Measurements from ENCODE around the gene NPB. TPM values are rescaled to one million over a fixed set of nuclear protein-coding genes. Genes with fewer than 3 reads are reported as not detected.

Gene NPB
- total and polyA plus RNA-seq, 4 experiments from 2014 or later, result 0.61 to 0.79 TPM; not detected in 2

DNA sequence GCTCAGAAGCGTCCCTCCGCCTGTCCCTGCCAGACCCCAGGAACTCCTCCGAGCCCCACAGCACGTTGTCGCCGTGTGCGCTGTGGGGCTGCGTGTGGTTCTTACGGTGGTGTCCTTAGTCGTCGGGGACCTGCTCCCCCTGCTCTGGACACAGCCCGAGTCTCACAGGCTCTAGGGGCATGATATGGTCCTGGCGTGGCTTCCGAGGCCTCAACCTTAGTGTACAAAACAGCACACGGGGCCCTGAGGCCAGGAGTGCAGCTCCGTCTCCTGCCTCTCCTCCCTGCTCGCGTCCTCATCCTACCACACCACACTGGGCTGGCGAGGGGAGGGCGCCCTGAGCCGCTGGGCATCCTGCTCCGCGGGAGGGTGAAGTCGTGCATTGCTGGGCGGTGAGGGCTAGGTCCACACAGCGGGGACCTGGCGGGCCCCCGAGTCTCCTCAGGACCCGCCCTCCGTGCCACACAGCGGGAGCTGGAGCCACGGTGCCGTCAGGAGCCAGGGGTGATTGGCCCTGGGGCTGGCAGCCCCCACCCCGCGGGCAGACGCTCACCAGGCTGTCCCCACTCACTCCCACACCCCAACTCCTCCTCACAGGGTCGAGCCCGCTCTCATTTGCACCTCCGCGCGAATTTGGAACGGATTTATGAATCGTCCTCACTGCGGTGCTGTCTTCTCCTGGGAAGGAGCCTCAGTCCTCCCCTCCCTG lies 26.7 kb downstream of the NPB start:
- H3K4me1 ChIP-seq (ENCODE audit: insufficient read depth, low read length), result peaks cover 41% of the 10 kb centered on the region
- H3K9me3 ChIP-seq (ENCODE audit: control insufficient read depth in 1 of 2, low read length in 2 of 2), result no peaks in the 10 kb centered on the region
- Mint-ChIP-seq H3K9me3 (no peaks in the 10 kb centered on the region), H3K4me3 (peak overlapping the region; percentile 20 to 75 (median 56)), H3K27ac (peak overlapping the region in 2 of 7 donors; percentile 62), H3K27me3 (peaks cover 0 to 6% of the 10 kb centered on the region in 2 donors), H3K36me3 (no peaks in the 10 kb centered on the region), H3K4me1 (peaks cover 10 to 27% (median 20%) of the 10 kb centered on the region in 4 donors)
- H3K27me3 ChIP-seq (ENCODE audit: insufficient read depth, low read length), result peaks cover 10% of the 10 kb centered on the region
- no peak for DNase-seq
- ChIA-PET POLR2A (ENCODE audit: partially characterized antibody) (interaction anchor here (0.9 to 4.2 kb wide), 6 partner anchors 9 to 95 kb away, joined by 3 to 40 read pairs (median 17); partner anchors contain the start of genes ALYREF, ANAPC11, ARHGDIA and MCRIP1), CTCF (ENCODE audit: partially characterized antibody) (interaction anchor here (0.6 kb wide), 1 partner anchor 336 kb away, joined by 3 read pairs; no protein-coding TSS in a partner anchor)
- H3K36me3 ChIP-seq (ENCODE audit: insufficient read depth, low read length), result no peaks in the 10 kb centered on the region
- H3K4me3 ChIP-seq (ENCODE audit: low read length in 2 of 2), result peak overlapping the region in 1 of 2 donors; percentile 45
- intact Hi-C loops (cut with micrococcal nuclease), result loop anchor here (1.0 to 10.0 kb wide), 2 partner anchors 9 to 834 kb away; partner anchors contain the start of gene PYCR1
- no peak overlapping the region for H3K27ac ChIP-seq (ENCODE audit: low read depth, low read length)

DNA sequence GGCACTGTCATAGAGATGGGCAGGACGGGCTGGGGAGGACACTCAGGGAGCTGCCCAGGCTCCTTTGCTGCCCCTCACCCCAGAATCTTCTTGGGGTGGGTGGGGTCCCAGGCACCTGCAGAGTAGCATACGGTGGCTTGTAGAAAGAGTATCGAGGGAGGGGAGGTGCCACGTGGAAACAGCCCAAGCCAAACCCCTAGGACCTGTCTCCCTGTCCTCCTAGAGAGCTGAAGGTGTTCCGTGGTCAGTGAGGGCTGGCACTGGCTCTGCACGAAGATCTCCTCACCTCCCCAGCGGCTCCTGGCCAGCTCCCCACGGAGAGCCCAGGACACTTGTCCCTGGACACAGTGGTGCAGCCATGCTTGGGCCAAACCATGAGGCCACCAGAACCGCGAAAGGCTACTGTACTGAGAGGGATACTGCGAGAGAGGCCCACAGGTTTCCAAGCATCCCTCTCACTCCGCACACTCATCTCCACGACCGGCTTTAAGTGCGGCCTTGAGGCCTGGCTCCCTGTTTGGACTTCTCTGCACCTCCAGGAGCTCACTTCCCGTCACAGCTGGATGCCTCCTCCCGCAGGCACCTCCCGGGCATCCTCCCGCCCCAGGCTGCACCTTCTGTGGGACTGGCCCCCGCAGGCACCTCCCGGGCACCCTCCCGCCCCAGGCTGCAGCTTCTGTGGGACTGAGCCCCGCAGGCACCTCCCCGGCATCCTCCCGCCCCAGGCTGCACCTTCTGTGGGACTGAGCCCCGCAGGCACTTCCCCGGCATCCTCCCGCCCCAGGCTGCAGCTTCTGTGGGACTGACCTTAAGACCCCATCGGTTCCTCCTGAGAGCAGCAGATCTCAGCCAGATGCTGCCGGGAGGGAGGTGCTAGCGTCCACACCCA lies 27.5 kb downstream of the NPB start:
- peak overlapping the region in 1 of 7 donors; percentile 62 for H3K27ac Mint-ChIP-seq
- H3K9me3 Mint-ChIP-seq, result no peaks in the 10 kb centered on the region
- Histone ChIP-seq H3K36me3 (ENCODE audit: insufficient read depth, low read length) (no peaks in the 10 kb centered on the region), H3K27ac (ENCODE audit: low read depth, low read length) (no peak overlapping the region), H3K27me3 (ENCODE audit: insufficient read depth, low read length) (peaks cover 10% of the 10 kb centered on the region), H3K9me3 (ENCODE audit: control insufficient read depth in 1 of 2, low read length in 2 of 2) (no peaks in the 10 kb centered on the region), H3K4me3 (ENCODE audit: low read length in 2 of 2) (no peak overlapping the region), H3K4me1 (ENCODE audit: insufficient read depth, low read length) (peaks cover 33% of the 10 kb centered on the region)
- intact Hi-C loops (cut with micrococcal nuclease), result loop anchor here (10.0 kb wide), 1 partner anchor 835 kb away; no protein-coding TSS in a partner anchor
- no peak for DNase-seq
- H3K36me3 Mint-ChIP-seq, result no peaks in the 10 kb centered on the region
- peaks cover 0 to 9% of the 10 kb centered on the region in 2 donors for H3K27me3 Mint-ChIP-seq
- ChIA-PET POLR2A (ENCODE audit: partially characterized antibody) (interaction anchor here (1.0 kb wide), 1 partner anchor 12 kb away, joined by 5 read pairs; no protein-coding TSS in a partner anchor), CTCF (ENCODE audit: partially characterized antibody) (interaction anchor here (0.6 to 1.2 kb wide), 2 partner anchors 225 to 335 kb away, joined by 3 to 4 read pairs; no protein-coding TSS in a partner anchor)
- peaks cover 9 to 22% (median 16%) of the 10 kb centered on the region in 4 donors for H3K4me1 Mint-ChIP-seq
- H3K4me3 Mint-ChIP-seq, result peak overlapping the region in 6 of 8 donors; percentile 34 to 75 (median 52)

DNA sequence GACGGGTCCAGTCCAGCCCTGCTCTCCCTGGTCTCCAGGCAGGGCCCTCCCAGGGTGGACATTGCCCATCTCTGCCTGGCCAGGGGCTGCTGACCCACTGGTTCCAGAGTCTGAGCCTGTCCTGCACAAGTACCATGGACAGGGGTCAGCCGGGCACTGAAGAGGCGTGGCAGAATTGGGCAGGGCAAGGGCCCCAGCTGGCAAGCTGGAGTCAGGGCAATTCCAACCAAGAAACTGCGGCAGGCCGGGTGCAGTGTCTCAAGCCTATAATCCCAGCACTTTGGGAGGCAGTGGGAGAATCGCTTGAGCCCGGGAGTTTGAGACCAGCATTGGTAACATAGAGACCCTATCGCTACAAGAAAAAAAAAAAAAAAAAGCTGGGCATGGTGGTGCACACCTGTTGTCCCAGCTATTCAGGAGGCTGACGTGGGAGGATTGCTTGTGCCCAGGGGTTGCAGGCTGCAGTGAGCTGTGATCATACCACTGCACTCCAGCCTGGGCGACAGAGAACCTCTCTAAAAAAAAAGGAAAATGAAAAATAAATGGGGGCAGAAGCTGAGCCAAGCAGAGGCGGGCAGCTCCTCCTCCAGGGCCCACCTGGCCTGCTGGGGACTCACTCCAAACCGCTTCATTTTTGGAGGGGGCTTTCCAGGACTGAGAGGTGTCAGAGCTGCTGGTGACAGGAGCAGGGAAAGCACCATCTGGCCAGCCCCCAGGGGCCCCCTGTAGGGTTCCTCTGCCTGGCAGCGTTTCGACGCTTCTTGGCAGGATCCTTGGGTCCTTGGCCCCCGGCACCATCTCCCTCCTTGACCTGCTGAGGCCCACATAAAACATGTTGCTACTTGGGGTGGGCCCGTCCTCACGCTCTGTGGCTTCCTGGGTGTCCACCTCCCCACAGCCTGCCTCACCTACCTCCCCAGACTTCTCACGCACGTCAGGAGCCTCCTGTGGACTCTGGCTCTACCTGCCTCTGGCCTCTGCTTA lies 28.4 kb downstream of the NPB start:
- intact Hi-C loops (cut with micrococcal nuclease), result no loop called here
- H3K4me1 Mint-ChIP-seq, result peaks cover 7 to 14% (median 11%) of the 10 kb centered on the region in 4 donors
- H3K27ac Mint-ChIP-seq, result peak overlapping the region in 2 of 7 donors; percentile 42 to 54
- no peaks in the 10 kb centered on the region for H3K9me3 Mint-ChIP-seq
- H3K36me3 Mint-ChIP-seq, result no peaks in the 10 kb centered on the region
- peaks cover 0 to 9% of the 10 kb centered on the region in 2 donors for H3K27me3 Mint-ChIP-seq
- Histone ChIP-seq H3K4me3 (ENCODE audit: low read length in 2 of 2) (no peak overlapping the region), H3K4me1 (ENCODE audit: insufficient read depth, low read length) (peaks cover 24% of the 10 kb centered on the region), H3K27ac (ENCODE audit: low read depth, low read length) (no peak overlapping the region), H3K27me3 (ENCODE audit: insufficient read depth, low read length) (peaks cover 10% of the 10 kb centered on the region), H3K9me3 (ENCODE audit: control insufficient read depth in 1 of 2, low read length in 2 of 2) (no peaks in the 10 kb centered on the region), H3K36me3 (ENCODE audit: insufficient read depth, low read length) (no peaks in the 10 kb centered on the region)
- no peak for DNase-seq
- peak overlapping the region in 2 of 8 donors; percentile 34 to 52 for H3K4me3 Mint-ChIP-seq
- POLR2A ChIA-PET (ENCODE audit: partially characterized antibody), result no interaction called here
- CTCF ChIA-PET (ENCODE audit: partially characterized antibody), result interaction anchor here (1.2 kb wide), 1 partner anchor 226 kb away, joined by 4 read pairs; no protein-coding TSS in a partner anchor

DNA sequence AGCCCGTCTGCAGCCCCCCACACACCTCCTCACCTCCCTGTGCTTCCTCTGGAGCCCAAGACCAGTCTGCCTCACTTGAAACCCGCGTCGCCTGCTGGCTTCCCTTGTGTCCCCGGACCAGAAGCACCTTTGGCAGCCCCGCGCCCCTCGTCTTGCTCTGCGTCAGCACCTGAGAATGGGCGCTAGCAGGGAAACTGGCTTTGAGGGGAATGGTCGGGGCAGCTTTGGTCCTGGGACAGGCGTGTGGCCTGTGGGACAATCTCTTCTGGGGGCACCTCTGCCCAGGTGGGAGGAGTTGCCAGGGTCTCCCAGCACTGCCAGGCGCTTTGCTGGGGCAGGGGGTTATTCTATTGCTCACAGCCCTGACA lies 29.1 kb downstream of the NPB start:
- no peak for DNase-seq
- Mint-ChIP-seq H3K4me3 (peak overlapping the region in 1 of 8 donors; percentile 52), H3K27me3 (peaks cover 0 to 9% of the 10 kb centered on the region in 2 donors), H3K36me3 (no peaks in the 10 kb centered on the region), H3K27ac (peak overlapping the region in 1 of 7 donors; percentile 54), H3K9me3 (no peaks in the 10 kb centered on the region), H3K4me1 (peaks cover 3 to 12% (median 7%) of the 10 kb centered on the region in 4 donors)
- ChIA-PET POLR2A (ENCODE audit: partially characterized antibody) (no interaction called here), CTCF (ENCODE audit: partially characterized antibody) (interaction anchor here (1.2 kb wide), 1 partner anchor 227 kb away, joined by 4 read pairs; no protein-coding TSS in a partner anchor)
- Histone ChIP-seq H3K4me1 (ENCODE audit: insufficient read depth, low read length) (peaks cover 17% of the 10 kb centered on the region), H3K27ac (ENCODE audit: low read depth, low read length) (no peak overlapping the region), H3K36me3 (ENCODE audit: insufficient read depth, low read length) (no peaks in the 10 kb centered on the region), H3K4me3 (ENCODE audit: low read length in 2 of 2) (no peak overlapping the region), H3K27me3 (ENCODE audit: insufficient read depth, low read length) (peaks cover 10% of the 10 kb centered on the region), H3K9me3 (ENCODE audit: control insufficient read depth in 1 of 2, low read length in 2 of 2) (no peaks in the 10 kb centered on the region)
- intact Hi-C loops (cut with micrococcal nuclease), result no loop called here

DNA sequence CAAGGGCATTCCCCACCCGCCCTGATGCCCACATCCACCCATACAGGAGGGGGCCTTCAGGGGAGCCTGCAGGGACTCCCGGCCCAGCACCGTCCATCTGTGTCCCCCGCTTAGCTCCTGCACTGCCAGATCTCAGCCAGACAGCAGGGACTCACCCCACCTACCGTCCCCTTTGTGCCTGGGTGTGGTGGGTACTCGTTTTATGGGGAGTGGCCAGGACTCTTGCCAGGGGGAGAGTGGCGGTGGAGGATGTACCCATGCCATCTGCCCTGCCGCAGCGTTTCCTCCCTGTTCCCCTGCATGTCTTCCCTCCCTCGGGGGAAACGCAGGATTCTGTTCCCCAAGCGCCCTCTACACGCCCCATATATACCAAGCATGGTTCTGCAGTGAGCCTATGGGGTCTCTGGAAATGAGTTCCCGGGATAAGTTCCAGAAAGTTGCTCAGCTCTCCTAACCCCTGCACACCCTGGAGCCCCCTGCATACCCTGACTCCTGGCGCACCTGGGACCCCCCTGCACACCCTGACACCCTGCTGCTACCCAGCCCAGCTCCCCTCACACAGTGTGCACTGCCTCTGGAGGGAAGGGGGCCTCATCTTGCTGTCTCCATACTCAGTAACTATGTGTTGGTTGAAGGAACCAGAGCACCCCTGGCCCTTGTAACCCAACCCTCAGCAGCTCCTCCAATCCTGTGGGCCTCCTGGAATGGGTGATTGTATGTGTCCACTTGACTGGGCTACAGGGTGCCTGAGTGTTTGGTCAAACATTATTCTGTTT lies 29.7 kb downstream of the NPB start:
- Mint-ChIP-seq H3K27ac (peak overlapping the region in 1 of 7 donors; percentile 64), H3K36me3 (no peaks in the 10 kb centered on the region), H3K4me1 (peaks cover 0 to 10% (median 3%) of the 10 kb centered on the region in 4 donors), H3K4me3 (no peak overlapping the region), H3K27me3 (peaks cover 0 to 9% of the 10 kb centered on the region in 2 donors), H3K9me3 (no peaks in the 10 kb centered on the region)
- ChIA-PET CTCF (ENCODE audit: partially characterized antibody) (no interaction called here), POLR2A (ENCODE audit: partially characterized antibody) (no interaction called here)
- intact Hi-C loops (cut with micrococcal nuclease), result no loop called here
- no peak overlapping the region for H3K27ac ChIP-seq (ENCODE audit: low read depth, low read length)
- DNase-seq, result no peak
- peaks cover 10% of the 10 kb centered on the region for H3K27me3 ChIP-seq (ENCODE audit: insufficient read depth, low read length)
- no peak overlapping the region for H3K4me3 ChIP-seq (ENCODE audit: low read length in 2 of 2)
- peaks cover 15% of the 10 kb centered on the region for H3K4me1 ChIP-seq (ENCODE audit: insufficient read depth, low read length)
- H3K36me3 ChIP-seq (ENCODE audit: insufficient read depth, low read length), result no peaks in the 10 kb centered on the region
- no peaks in the 10 kb centered on the region for H3K9me3 ChIP-seq (ENCODE audit: control insufficient read depth in 1 of 2, low read length in 2 of 2)
